Activated CD8-positive, alpha-beta T cell treated with anti-CD3 and anti-CD28 coated beads, Interleukin-2, amount 10 ng/mL, durations not matched to agents 7 days and 5 days (primary cell): ENCODE measurements around the gene MXI1. TPM values are rescaled to one million over a fixed set of nuclear protein-coding genes. Genes with fewer than 3 reads are reported as not detected.
A peak's percentile ranks its signal among the peaks of the same experiment; 100 is the strongest.
"Not testable (repeated sequence)": the region's sequence is repeated elsewhere in the genome, so short reads cannot be mapped to it uniquely, and the experiment has no call there.

Source experiments
- ATAC-seq: fragments of 150-1000 bp; cut with Tn5 transposase; one replicate; pipeline ENCODE4 v1.10.0; 2021; ENCODE audit warnings: moderate library complexity
- CTCF ChIA-PET: fragments of 350-600 bp; sonication (Branson Sonifier 250); formaldehyde crosslinking; loops from one replicate; lab custom pipeline; 2021; ENCODE audit warnings: antibody characterized with exemption; lab: Charles Lee
- POLR2A ChIA-PET: fragments of 350-600 bp; sonication (Branson Sonifier 250); formaldehyde crosslinking; loops from one replicate; lab custom pipeline; 2021; ENCODE audit warnings: antibody characterized with exemption; lab: Charles Lee
- DNase-seq: peaks from one replicate; pipeline ENCODE4 v3.0.0-alpha.2; 2020
- H3K27ac Mint-ChIP-seq: one replicate; pipeline ENCODE4 v1.8.0; 2021; ENCODE audit warnings: mild to moderate bottlenecking, mixed read lengths
- H3K27me3 Mint-ChIP-seq: one replicate; pipeline ENCODE4 v1.8.0; 2021; ENCODE audit warnings: low read depth, mixed read lengths
- H3K36me3 Mint-ChIP-seq: one replicate; pipeline ENCODE4 v1.8.0; 2021; ENCODE audit warnings: low read depth, mixed read lengths
- H3K4me1 Mint-ChIP-seq: one replicate; pipeline ENCODE4 v1.8.0; 2021; ENCODE audit warnings: low read depth, mixed read lengths
- H3K4me3 Mint-ChIP-seq: one replicate; pipeline ENCODE4 v1.8.0; 2021; ENCODE audit warnings: mild to moderate bottlenecking, mixed read lengths
- H3K9me3 Mint-ChIP-seq: one replicate; pipeline ENCODE4 v1.8.0; 2022; ENCODE audit warnings: mixed read lengths; ENCODE audit not compliant: insufficient read depth
- total RNA-seq, 2 experiments: library from RNA; stranded (reverse); gene quantifications; one replicate each; pipeline ENCODE4 v1.2.3, GENCODE V29; 2021

Gene MXI1
- total RNA-seq, 2 experiments from 2014 or later = 11.3 to 12.3 TPM

- H3K4me1 Mint-ChIP-seq, CTCF ChIA-PET, ATAC-seq, H3K36me3 Mint-ChIP-seq, H3K4me3 Mint-ChIP-seq, DNase-seq, H3K27ac Mint-ChIP-seq, H3K9me3 Mint-ChIP-seq, POLR2A ChIA-PET: not testable (repeated sequence)
- peaks cover 40% of the 10 kb centered on the region for H3K27me3 Mint-ChIP-seq
Measured at GRCh38 chr10:110185646-110186182, 21.7 kb upstream of the MXI1 start.

- ATAC-seq = no peak
- H3K4me1 Mint-ChIP-seq = no peaks in the 10 kb centered on the region
- peaks cover 2% of the 10 kb centered on the region for H3K36me3 Mint-ChIP-seq
- POLR2A ChIA-PET = no interaction called here
- no peak overlapping the region for H3K4me3 Mint-ChIP-seq
- no peak overlapping the region for H3K27ac Mint-ChIP-seq
- DNase-seq = no peak
- CTCF ChIA-PET = interaction anchor here (1.5 kb wide), 1 partner anchor 22 kb away, joined by 3 read pairs; no protein-coding TSS in a partner anchor
- H3K27me3 Mint-ChIP-seq = peaks cover 45% of the 10 kb centered on the region
- no peaks in the 10 kb centered on the region for H3K9me3 Mint-ChIP-seq
Measured at GRCh38 chr10:110190170-110190569, 17.2 kb upstream of the MXI1 start.

- no peak for DNase-seq
- Mint-ChIP-seq H3K36me3 (peaks cover 2% of the 10 kb centered on the region), H3K4me1 (no peaks in the 10 kb centered on the region), H3K4me3 (no peak overlapping the region), H3K9me3 (no peaks in the 10 kb centered on the region), H3K27ac (no peak overlapping the region), H3K27me3 (peaks cover 49% of the 10 kb centered on the region)
- ATAC-seq = no peak
- ChIA-PET POLR2A (no interaction called here), CTCF (no interaction called here)
Measured at GRCh38 chr10:110192552-110192951, 14.9 kb upstream of the MXI1 start.

GRCh38 chr10:110200503-110200902 lies 6.9 kb upstream of the MXI1 start:
- Mint-ChIP-seq H3K27ac (no peak overlapping the region), H3K9me3 (no peaks in the 10 kb centered on the region), H3K4me1 (no peaks in the 10 kb centered on the region), H3K4me3 (no peak overlapping the region), H3K36me3 (no peaks in the 10 kb centered on the region), H3K27me3 (peaks cover 67% of the 10 kb centered on the region)
- POLR2A ChIA-PET = no interaction called here
- CTCF ChIA-PET = interaction anchor here (1.6 kb wide), 1 partner anchor 63 kb away, joined by 3 read pairs; no protein-coding TSS in a partner anchor
- peak; percentile 3 for DNase-seq
- no peak for ATAC-seq

- H3K4me3 Mint-ChIP-seq, H3K4me1 Mint-ChIP-seq, POLR2A ChIA-PET, H3K36me3 Mint-ChIP-seq, H3K27ac Mint-ChIP-seq, H3K9me3 Mint-ChIP-seq, ATAC-seq: not testable (repeated sequence)
- H3K27me3 Mint-ChIP-seq = peaks cover 66% of the 10 kb centered on the region
- CTCF ChIA-PET = interaction anchor here (1.6 kb wide), 1 partner anchor 64 kb away, joined by 3 read pairs; no protein-coding TSS in a partner anchor
- DNase-seq = peak; percentile 13
Measured at GRCh38 chr10:110201046-110201445, 6.4 kb upstream of the MXI1 start.

- Mint-ChIP-seq H3K4me1 (peaks cover 13% of the 10 kb centered on the region), H3K27ac (no peak overlapping the region), H3K9me3 (no peaks in the 10 kb centered on the region), H3K36me3 (no peaks in the 10 kb centered on the region), H3K4me3 (no peak overlapping the region), H3K27me3 (peaks cover 59% of the 10 kb centered on the region)
- DNase-seq = peak; percentile 12
- POLR2A ChIA-PET = interaction anchor here (0.7 kb wide), 1 partner anchor 15 kb away, joined by 3 read pairs; no protein-coding TSS in a partner anchor
- ATAC-seq = no peak
- CTCF ChIA-PET = interaction anchor here (0.9 kb wide), 1 partner anchor 35 kb away, joined by 3 read pairs; no protein-coding TSS in a partner anchor
Measured at GRCh38 chr10:110203500-110204455, 3.6 kb upstream of the MXI1 start.

GRCh38 chr10:110205051-110205675 lies 2.2 kb upstream of the MXI1 start:
- Mint-ChIP-seq H3K27ac (no peak overlapping the region), H3K4me3 (no peak overlapping the region), H3K27me3 (peaks cover 48% of the 10 kb centered on the region), H3K36me3 (no peaks in the 10 kb centered on the region), H3K4me1 (peaks cover 15% of the 10 kb centered on the region), H3K9me3 (no peaks in the 10 kb centered on the region)
- no peak for ATAC-seq
- peak; percentile 9 for DNase-seq
- ChIA-PET POLR2A (no interaction called here), CTCF (interaction anchor here (0.9 to 11.5 kb wide), 6 partner anchors 16 to 94 kb away, joined by 3 to 89 read pairs (median 4); no protein-coding TSS in a partner anchor)

GRCh38 chr10:110207805-110208613 lies 604 bp downstream of the MXI1 start:
- ChIA-PET CTCF (interaction anchor here (0.7 to 11.5 kb wide), 13 partner anchors 9 to 85 kb away, joined by 3 to 89 read pairs (median 5); no protein-coding TSS in a partner anchor), POLR2A (interaction anchor here (0.8 to 5.2 kb wide), 3 partner anchors 10 to 31 kb away, joined by 3 to 29 read pairs (median 5); no protein-coding TSS in a partner anchor)
- ATAC-seq (peak; percentile 19), DNase-seq (peak; percentile 63)
- Mint-ChIP-seq H3K27me3 (peaks cover 33% of the 10 kb centered on the region), H3K9me3 (no peaks in the 10 kb centered on the region), H3K4me3 (peak overlapping the region; percentile 86), H3K36me3 (no peaks in the 10 kb centered on the region), H3K27ac (peak overlapping the region; percentile 70), H3K4me1 (peaks cover 35% of the 10 kb centered on the region)

- Mint-ChIP-seq H3K27me3 (peaks cover 31% of the 10 kb centered on the region), H3K36me3 (peaks cover 2% of the 10 kb centered on the region), H3K4me1 (peaks cover 42% of the 10 kb centered on the region), H3K9me3 (no peaks in the 10 kb centered on the region), H3K4me3 (peak overlapping the region; percentile 86), H3K27ac (peak overlapping the region; percentile 85)
- CTCF ChIA-PET = interaction anchor here (0.8 to 11.5 kb wide), 14 partner anchors 9 to 92 kb away, joined by 3 to 89 read pairs (median 6); no protein-coding TSS in a partner anchor
- POLR2A ChIA-PET = interaction anchor here (0.8 to 5.2 kb wide), 4 partner anchors 9 to 67 kb away, joined by 3 to 29 read pairs (median 4); no protein-coding TSS in a partner anchor
- DNase-seq (peak; percentile 45), ATAC-seq (peak; percentile 17)
Measured at GRCh38 chr10:110208614-110209453, 1.4 kb downstream of the MXI1 start.

- Mint-ChIP-seq H3K27ac (peak overlapping the region; percentile 85), H3K4me1 (peaks cover 49% of the 10 kb centered on the region), H3K4me3 (peak overlapping the region; percentile 86), H3K27me3 (peaks cover 25% of the 10 kb centered on the region), H3K36me3 (peaks cover 2% of the 10 kb centered on the region), H3K9me3 (no peaks in the 10 kb centered on the region)
- peak; percentile 8 for ATAC-seq
- peak; percentile 77 for DNase-seq
- ChIA-PET POLR2A (interaction anchor here (0.6 to 5.2 kb wide), 4 partner anchors 11 to 71 kb away, joined by 3 to 29 read pairs (median 3); no protein-coding TSS in a partner anchor), CTCF (interaction anchor here (1.0 to 11.5 kb wide), 11 partner anchors 8 to 91 kb away, joined by 3 to 89 read pairs (median 6); no protein-coding TSS in a partner anchor)
Measured at GRCh38 chr10:110209454-110209925, 2.1 kb downstream of the MXI1 start.
